AG04449 (cell line): ENCODE measurements around the gene SFT2D3.

Source experiments
- CTCF ChIA-PET: fragments of 350-600 bp; formaldehyde crosslinking; extraction: SDS; loops from one replicate; lab custom pipeline; 2021; ENCODE audit warnings: antibody characterized with exemption; lab: Yijun Ruan, JAX
- POLR2A ChIA-PET: fragments of 400-600, 350-600 bp; formaldehyde crosslinking; extraction: SDS; loops from one replicate; lab custom pipeline; 2020; ENCODE audit warnings: antibody characterized with exemption, inconsistent platforms; lab: Yijun Ruan, JAX
- DNase-seq: peaks from one replicate; pipeline ENCODE4 v3.0.0-alpha.2; 2010; ENCODE audit warnings: low read depth, low spot score
- H3K4me3 ChIP-seq: 2 replicates; pipeline ENCODE4 v1.5.1; 2011; ENCODE audit warnings: low read depth, mild to moderate bottlenecking, control low read depth, low read length
- CTCF ChIP-seq: IDR thresholded peaks from one replicate; pipeline ENCODE4 v1.5.1; 2011; ENCODE audit warnings: mild to moderate bottlenecking, moderate library complexity, low read length, control low read depth, inconsistent platforms; ENCODE audit not compliant: insufficient read depth; ENCODE audit errors: missing control alignments

SFT2D3 gene

GRCh38 chr2:127701651-127702394 lies 526 bp downstream of the SFT2D3 start:
- CTCF ChIA-PET = interaction anchor here (0.9 to 2.5 kb wide), 7 partner anchors 9 to 111 kb away, joined by 3 to 8 read pairs (median 4); no protein-coding TSS in a partner anchor
- DNase-seq = no peak
- TF ChIP-seq CTCF = peak; percentile 36
- POLR2A ChIA-PET = interaction anchor here (0.6 to 1.3 kb wide), 4 partner anchors 9 to 30 kb away, joined by 3 to 4 read pairs (median 4); no protein-coding TSS in a partner anchor
- peak overlapping the region; percentile 83 for H3K4me3 ChIP-seq

- no peak for TF ChIP-seq CTCF
- peak overlapping the region; percentile 83 for H3K4me3 ChIP-seq
- CTCF ChIA-PET = interaction anchor here (0.9 to 2.8 kb wide), 9 partner anchors 7 to 112 kb away, joined by 3 to 18 read pairs (median 4); no protein-coding TSS in a partner anchor
- POLR2A ChIA-PET = interaction anchor here (0.6 kb wide), 2 partner anchors 8 to 140 kb away, joined by 3 read pairs; no protein-coding TSS in a partner anchor
- DNase-seq = no peak
These were observed 1.2 kb downstream of the SFT2D3 start for GRCh38 chr2:127702395-127703009.

GRCh38 chr2:127703282-127703681 lies 2.0 kb downstream of the SFT2D3 start:
- POLR2A ChIA-PET = interaction anchor here (0.6 kb wide), 1 partner anchor 139 kb away, joined by 3 read pairs; no protein-coding TSS in a partner anchor
- H3K4me3 ChIP-seq = no peak overlapping the region
- no peak for TF ChIP-seq CTCF

DNA sequence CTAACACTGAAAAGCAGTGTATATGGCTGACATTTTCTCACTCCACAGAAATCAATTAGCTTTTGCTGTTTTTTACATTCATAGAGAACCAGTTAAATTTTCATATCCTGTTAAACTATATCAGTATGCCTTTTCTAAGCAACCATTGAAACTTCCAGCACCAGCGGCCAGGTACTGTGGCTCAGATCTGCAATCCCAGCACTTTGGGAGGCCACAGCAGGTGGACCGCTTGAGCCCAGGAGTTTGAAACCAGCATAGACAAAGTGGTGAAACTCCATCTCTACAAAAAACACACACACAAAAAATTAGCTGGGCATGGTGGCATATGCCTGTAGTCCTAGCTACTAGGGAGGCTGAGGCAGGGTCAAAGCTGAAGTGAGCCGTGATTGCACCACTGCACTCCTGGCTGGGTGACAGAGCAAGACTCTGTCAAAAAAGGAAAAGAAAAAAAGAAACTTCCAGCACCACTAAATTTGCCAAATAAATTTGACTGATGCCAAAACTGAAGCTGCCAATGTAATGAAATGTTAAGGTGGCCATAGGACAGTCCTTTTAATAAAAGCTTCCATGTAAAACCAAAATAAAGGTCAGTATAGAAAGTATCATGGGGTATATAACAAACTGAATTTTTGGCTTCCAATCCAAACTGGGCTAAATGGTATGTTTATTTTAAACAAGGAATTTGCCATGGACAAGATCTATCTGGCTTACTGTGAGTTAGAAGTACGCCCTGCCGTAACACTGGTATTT lies 3.5 kb downstream of the SFT2D3 start:
- DNase-seq = no peak
- no peak for TF ChIP-seq CTCF
- POLR2A ChIA-PET = no interaction called here
- CTCF ChIA-PET = interaction anchor here (1.1 to 2.8 kb wide), 4 partner anchors 10 to 55 kb away, joined by 3 to 18 read pairs (median 6); no protein-coding TSS in a partner anchor
- H3K4me3 ChIP-seq = no peak overlapping the region

More at GRCh38 chr2:127703282-127703681, 2.0 kb downstream of the SFT2D3 start:
- DNase-seq = no peak
- CTCF ChIA-PET = interaction anchor here (1.1 to 2.8 kb wide), 7 partner anchors 8 to 113 kb away, joined by 3 to 18 read pairs (median 4); no protein-coding TSS in a partner anchor

DNA sequence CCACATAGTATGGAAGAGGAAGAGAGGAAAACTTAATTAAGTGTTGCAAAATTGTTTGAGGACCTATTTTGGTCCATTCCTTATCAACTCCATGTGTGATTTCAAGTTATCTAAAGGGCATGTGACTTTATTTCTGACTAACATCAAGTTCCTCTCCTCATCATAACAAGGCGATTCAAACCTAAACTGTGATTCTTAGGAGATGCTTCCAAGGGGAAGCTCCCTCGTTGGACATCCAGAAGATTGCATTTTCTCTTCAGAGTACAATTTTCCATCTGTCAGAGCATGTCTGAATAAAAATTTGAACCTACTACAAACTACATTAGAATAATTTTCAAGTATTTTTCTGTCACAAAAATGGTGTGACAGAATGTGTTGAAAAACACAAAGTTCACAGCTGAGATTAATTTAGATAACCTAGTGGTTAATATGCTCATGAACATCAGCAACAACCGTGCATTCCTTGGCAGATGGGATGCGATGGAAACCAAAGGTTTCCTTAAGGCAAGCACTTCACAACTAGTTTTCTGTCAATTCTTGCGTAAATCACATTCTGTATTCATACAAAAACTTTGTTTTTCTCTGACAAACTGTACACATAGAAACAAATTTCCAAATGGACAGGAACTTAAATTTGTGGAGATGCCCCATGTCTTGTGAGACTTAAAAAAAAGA lies 4.2 kb downstream of the SFT2D3 start:
- H3K4me3 ChIP-seq = no peak overlapping the region
- ChIA-PET POLR2A (interaction anchor here (0.6 kb wide), 1 partner anchor 29 kb away, joined by 3 read pairs; no protein-coding TSS in a partner anchor), CTCF (interaction anchor here (1.2 to 2.8 kb wide), 2 partner anchors 10 to 13 kb away, joined by 3 to 18 read pairs; no protein-coding TSS in a partner anchor)
- no peak for TF ChIP-seq CTCF
- DNase-seq = no peak
